Measurements from ENCODE around the gene ELANE.
"Not testable (repeated sequence)": the region's sequence is repeated elsewhere in the genome, so short reads cannot be mapped to it uniquely, and the experiment has no call there.

The ELANE gene

DNA sequence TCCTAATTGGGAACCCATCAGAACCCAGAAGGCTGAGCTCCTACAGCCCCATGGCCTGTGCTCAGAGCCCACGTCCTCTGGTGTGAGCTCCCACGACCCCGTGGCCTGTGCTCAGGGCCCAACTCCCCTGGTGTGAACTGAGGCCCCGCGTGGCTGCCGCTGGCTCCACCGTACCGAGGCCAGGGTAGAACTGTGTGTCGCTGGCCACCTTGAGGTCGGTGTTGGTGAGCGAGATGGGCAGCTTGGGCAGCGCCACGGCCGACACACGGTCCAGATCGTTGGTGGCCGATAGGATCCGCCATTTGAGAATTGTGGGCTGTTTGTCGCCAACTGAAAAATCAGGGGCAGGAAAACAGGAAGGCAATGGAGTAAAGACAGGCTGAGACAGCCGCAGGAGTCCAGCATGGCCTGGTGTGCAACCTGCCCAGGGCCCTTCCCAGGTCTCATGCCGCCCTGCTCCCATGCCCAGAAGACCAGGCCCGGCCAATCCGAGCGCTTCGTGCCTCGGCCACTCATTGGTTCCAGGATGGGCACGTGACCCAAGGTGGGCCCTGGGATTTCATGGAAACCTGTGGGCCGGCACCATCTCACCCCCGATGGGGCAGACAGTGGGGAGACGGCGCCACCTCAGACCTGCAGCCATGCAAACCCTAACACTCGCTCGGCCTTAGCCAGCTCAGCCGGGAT, 29.4 kb downstream of the ELANE start:
- DNase-seq = no peak

DNA sequence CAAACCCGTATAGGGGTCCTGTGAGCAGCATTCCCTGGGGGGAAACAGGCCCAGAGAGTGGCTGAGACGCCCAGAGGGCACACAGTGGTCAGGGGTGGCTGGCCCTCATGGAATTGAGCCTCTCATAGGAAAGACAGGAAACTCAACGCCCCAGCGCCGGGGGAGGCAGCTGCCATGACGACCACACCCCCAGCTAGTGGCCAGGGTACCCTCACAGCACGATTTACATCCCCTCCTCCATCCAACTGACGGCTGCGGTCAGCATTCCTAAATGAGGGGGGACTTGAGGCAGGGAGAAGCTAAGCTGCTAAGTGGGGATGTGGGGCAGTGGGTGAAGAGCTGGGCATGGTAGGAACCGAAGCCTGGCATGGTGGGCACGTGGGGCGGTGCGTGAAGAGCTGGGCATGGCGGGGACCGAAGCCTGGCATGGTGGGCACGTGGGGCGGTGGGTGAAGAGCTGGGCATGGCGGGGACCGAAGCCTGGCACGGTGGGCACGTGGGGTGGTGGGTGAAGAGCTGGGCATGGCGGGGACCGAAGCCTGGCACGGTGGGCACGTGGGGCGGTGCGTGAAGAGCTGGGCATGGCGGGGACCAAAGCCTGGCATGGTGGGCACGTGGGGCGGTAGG, 30.9 kb downstream of the ELANE start:
- no peak for DNase-seq

- no peak for DNase-seq
Measured at GRCh38 chr19:883661-884211, 31.6 kb downstream of the ELANE start.

DNA sequence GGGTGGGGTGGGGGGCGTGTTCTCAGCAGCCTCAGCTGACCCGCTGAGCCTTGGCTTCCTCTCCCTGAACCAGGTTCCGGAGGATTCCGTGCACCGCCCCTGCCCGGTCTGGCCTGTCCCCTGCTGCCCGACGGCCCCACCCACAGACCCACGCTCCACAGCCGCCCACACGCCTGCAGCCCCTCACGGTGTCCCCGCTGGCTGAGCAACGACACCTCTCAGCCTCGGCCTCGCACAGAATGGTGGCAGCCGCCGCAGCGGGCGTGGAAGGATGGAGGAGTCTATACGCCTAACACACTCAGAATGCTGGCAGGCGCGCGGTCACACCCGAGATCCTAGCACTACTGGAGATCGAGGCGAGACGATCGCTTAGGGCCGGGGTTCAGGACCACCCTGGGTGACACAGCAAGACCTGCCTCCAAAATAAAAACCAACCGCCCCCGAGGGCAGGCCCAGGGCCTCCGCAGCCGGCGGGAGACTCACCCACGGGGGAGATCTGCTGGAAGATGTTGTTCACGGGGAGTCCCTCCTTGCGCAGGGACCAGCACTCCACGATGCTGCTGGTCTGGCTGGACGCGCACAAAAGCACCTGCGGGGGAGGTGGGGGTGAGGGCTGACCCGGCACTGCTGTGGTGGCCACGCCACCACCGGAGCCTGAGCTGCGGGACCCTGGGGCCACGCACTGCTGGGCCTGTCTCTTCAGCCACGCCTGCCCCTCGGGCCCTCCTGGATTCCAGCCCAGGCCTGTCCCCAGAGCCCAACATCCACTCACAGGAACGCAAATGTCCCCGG, 32.5 kb downstream of the ELANE start:
- no peak for DNase-seq

DNA sequence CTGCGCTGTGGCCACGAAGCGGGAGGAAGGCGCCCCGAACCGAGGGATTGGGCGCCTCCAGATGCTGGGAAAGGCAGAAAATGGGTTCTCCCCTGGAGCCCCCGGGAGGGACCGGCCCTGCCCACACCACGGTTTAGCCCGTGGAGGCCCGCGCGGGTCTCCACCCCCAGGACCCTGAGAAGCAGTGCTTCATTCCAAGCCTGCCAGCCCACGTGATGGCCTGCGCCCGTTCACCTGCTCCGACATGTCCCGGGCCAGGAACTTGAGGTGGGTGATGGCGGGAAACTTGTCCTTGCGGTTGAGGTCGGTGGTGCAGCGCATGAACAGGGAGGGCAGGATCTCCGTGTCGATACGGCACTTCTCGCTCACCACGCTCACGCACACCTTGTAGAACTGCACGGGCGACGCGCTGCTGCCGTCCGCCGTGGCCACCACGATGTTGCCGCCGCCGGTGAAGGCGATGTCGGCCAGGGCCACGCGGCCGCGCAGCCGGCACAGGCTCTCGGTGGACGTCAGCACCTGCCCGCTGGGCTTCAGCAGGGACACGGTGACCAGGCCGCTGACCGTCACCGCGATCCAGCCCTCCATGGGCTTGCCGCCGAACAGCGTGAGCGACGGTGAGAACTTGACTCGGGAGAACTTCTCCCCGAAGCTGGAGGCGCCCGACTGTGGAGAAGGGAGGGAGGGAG, 33.6 kb downstream of the ELANE start:
- no peak for DNase-seq

DNA sequence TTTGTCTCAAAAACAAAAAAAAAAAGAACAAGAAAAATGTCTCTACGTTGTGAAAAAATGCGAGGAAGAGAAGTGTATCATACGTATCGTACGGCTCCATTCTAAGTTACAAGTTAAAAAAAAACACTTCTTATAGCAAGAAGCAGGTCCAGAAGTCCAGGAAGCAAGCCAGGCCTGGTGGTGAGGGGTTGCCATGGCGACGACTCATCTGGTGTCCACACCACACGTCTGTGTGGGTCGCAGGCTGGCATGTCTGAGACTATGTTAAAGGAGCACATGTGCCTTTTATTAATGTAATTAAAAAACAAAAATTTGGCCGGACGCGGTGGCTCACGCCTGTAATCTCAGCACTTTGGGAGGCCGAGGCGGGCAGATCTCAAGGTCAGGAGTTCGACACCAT, 35.0 kb downstream of the ELANE start:
- no peak for DNase-seq

GRCh38 chr19:887599-887998, 35.5 kb downstream of the ELANE start:
- DNase-seq = no peak

GRCh38 chr19:888581-889385, 36.7 kb downstream of the ELANE start:
- no peak for DNase-seq

DNA sequence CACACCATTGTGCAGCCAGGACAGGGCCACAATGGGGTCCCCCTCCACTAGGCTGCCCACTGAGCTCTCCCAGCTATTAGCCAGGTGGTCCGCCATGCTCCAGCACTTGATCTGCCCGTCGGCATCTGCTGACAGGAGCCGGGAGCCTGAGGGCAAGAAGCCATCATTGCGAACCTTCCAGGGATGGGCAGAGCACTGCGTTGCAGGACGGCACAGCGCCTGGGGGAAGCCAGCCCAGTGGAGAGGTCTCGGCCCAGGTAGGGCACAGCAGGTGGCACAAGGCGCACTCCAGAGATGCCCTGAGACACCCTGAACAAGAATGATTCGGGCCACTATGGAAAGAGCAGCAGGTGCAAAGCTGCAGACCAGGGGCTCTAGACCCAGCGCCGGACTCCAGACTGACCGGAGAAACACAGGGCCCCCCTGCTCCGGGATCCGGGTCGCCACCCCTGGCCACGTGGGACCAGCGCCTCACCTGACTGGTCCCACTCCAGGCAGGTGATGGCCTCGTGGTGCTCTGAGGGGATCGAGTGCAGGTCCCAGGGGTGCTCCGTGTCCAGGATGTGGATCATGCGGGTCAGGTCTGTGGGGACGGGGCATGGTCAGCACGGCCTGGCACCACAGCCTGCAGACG, 37.7 kb downstream of the ELANE start:
- DNase-seq = no peak

GRCh38 chr19:890831-891230, 38.7 kb downstream of the ELANE start:
- no peak for DNase-seq

- DNase-seq = not testable (repeated sequence)
Measured at GRCh38 chr19:891421-892200, 39.5 kb downstream of the ELANE start.

GRCh38 chr19:892243-892893, 40.3 kb downstream of the ELANE start:
- DNase-seq = peak; percentile 29 to 34

GRCh38 chr19:892894-893689, 41.0 kb downstream of the ELANE start, which contains the start of the genes MED16 and RNU6-9:
TSS of gene MED16 (minus strand) at chr19:893187. CDS start at chr19:891131, 2,056 bp downstream.
TSS of gene RNU6-9 (plus strand) at chr19:893484.
- peak; percentile 88 to 93 for DNase-seq

GRCh38 chr19:896434-896833, 44.3 kb downstream of the ELANE start:
- no peak for DNase-seq

- DNase-seq = no peak
Measured at GRCh38 chr19:896999-897398, 44.9 kb downstream of the ELANE start.

GRCh38 chr19:897442-898039, 45.4 kb downstream of the ELANE start:
- no peak for DNase-seq

- no peak for DNase-seq
Measured at GRCh38 chr19:898663-899062, 46.6 kb downstream of the ELANE start.

DNA sequence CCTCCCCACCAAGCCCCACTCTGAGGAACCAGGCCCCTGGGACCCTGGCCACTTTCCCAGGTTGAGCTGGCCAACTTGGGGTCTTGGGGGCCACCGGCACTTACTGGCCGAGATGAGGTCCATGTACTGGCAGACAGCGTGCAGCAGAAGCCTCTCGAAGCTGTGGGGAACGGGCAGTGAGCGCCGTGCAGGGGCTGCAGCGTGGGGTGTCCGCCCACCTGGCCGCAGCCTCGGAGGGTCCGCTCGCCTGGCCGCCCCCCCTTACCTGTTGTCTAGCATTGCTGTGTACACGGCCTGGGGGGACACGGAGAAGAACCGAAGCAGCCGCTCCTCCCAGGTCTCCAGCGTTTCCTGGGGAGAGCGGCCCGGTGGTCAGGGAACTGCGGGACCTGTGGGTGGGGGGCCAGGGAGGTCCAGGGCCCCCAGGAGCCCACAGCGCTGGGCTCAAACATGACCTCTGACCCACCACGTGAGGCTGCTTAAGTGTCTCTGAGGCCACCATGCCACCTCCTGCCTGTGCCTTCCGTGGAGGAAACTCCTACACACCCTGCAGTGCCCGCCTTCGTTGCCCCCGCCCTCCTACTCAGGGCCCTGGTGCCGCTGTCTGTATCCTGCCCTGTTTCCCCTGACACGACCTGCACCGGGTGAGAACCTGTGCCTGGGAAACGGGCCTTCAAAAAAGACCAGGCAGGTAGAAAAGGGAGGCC, 47.4 kb downstream of the ELANE start:
- no peak for DNase-seq

Data from inflammatory macrophage treated with lipopolysaccharide for 1 hour (primary cell).